HG03060 (cell line): Measurements from ENCODE around the gene MAP3K6.

Experiments
- ATAC-seq: cut with Tn5 transposase; IDR thresholded peaks from one replicate; pipeline ENCODE4 v1.9.1; 2021; ENCODE audit warnings: low read depth, moderate number of reproducible peaks; ENCODE audit not compliant: unreplicated experiment

Gene MAP3K6

GRCh38 chr1:27358038-27358927 is 8.5 kb downstream of the MAP3K6 start:
- no peak for ATAC-seq

DNA sequence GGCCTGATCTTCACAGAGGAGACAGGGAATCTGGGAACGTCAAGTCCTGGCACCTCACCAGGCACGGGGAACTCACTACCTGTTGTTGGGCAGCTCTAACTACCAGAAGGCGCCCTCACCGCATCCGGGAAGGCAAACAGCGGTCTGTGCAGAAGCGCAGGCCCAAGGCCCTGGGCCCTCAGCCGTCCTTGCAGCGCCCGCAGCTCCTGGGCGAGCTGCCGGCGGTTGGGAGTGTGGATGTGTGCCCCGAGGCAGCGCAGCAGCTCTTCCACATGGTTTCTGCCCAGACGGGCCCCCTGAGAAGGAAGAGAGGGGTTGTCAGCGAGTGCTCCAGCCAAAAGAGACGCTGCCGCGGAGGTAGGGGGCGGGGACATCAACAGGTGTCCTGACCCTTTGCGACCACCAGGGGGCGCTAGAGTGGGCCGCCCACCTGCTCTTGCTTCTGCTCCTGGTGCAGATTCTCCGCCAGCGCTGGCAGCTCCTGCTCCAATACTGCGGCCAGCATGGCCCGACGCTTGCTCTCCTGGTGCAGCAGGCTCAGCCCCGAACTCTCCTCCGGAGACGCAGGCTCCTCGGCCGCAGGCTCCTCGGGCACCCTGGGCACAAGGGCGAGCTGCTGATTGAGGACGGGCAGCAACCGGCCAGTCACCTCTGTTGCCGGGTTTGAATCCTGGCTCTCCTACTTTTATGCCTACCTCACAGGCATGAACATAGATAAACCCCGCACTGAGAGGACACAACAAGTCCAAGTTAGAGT is 9.3 kb downstream of the MAP3K6 start:
- ATAC-seq: no peak

DNA sequence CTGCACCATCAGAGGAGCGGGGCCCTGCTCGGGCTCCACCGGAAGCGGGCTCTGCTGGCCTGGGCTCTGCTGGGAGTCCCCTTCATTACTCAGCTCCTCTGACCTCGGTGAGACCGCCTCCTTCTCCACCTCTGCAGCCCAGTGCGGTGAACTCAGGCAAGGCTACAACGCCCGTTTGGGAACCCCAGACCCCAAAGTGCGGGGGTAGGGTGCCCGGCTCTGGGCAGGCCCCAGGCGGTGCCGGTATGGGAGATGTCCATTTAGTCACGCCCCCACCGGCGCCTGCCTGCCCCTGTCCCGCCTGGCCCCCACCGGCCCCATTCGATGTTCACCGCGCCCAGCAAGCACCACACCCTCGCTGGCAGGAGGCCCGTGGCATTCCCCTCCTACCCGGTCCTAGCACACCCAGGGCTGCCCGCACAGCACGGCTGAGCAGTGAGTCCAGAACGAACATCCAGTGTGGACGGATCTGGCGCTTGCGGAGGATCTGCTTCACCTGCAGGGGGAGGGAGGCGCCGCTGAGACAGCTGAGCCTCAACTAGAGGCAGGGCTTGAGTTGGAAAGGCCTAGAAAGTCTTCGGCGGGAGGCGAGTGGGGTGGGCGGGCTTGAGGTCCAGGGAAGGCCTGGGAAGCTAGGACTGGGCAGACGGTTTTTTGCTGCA is 10.0 kb downstream of the MAP3K6 start:
- no peak for ATAC-seq

DNA sequence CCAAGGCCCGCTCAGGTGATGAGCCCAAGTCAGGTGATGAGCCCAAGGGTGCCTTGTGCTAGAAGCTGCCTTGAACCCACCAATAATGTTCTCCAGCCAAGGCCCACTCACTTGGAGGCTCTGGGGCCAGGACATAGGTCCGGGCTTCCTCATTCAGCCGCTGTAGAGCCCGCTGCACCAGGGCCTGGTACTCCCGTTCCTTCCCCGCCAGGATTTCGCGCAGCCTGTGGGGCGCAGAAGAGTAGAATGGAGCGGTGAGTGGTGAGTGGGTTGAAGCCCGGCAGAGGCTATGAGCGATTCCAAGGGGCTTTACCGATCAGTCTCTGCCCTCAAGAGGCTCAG is 10.5 kb downstream of the MAP3K6 start:
- ATAC-seq: no peak

DNA sequence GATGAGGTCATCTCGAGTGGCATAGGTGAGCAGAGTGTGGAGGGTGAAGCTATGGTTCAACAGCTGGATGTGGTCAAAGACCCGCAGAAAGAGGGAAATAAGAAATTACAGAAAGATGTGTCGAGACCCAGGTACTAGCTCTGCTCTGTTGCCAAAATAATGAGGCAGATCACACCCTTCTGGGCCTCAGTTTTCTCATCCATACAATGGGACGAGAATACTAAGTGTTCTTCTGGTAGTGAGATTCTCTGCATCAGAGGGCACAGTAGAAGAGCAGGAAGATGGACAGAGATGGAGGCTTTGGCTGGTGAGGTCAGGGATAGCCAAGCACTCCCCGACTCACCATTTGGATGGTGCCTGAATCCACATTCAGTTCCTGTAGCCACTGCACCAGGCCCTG is 11.1 kb downstream of the MAP3K6 start:
- ATAC-seq: no peak

DNA sequence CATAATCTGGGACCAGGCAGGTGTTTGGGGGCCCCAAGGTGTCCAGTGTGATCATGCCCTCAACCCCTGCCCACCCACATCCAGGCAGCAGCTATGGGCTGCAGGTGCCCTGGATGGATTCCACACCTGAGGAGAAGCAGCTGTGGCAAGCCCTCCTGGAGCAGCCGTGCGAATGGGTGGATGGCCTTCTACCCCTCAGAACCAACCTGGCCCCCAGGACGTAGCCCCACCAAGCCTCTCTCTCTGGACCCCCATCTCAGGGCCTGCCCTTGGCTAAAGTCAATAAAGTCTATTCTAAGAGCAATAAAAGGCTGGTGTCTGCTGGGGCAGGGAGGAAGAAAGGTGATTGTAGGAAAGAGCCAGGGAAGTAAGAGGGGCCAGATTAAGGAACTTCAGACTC is 13.1 kb downstream of the MAP3K6 start:
- no peak for ATAC-seq

DNA sequence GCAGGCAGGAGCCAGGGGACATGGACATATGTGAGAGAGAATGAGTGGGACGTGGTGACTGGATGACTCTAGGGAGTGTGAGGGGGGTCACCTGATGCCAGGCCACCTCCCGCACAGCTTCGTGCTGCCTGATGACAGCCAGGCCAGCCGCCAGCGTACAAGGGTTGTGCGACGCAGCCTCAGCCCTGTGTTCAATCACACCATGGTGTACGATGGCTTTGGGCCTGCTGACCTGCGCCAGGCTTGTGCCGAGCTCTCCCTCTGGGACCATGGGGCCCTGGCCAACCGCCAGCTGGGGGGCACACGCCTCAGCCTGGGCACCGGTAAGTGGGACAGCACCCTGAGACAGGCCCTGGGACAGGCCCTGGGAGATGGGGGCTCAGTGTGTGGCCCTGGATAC is 13.6 kb downstream of the MAP3K6 start:
- no peak for ATAC-seq

DNA sequence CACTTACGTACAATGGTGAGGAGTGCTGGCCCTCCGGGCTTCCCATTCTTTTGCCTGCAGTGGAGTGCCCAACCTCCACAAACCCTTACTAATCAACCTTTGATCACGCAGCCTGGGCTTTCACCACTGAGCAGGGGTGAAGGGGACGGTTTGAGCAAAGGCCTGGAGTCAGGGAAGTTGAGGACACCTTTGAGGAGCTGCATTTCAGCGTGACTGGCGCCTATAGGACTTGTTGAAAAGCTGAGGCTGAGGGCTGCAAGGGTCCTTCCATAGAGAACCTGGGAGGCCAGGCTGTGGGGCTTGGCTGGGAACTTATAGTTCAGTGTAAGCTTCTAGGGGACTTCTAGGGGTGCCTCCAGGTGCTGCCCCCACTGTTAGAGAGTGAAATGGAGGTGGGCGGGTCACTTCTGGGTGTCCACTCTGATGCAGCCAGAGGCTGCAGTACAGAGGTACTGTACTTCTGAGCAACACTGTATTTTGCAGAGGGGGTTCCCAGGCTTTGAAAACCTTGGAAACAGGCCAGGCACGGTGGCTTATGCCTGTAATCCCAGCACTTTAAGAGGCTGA is 15.1 kb downstream of the MAP3K6 start:
- ATAC-seq: no peak

GRCh38 chr1:27350663-27351540 is 15.9 kb downstream of the MAP3K6 start:
- ATAC-seq: no peak

GRCh38 chr1:27349784-27350662 is 16.7 kb downstream of the MAP3K6 start:
- no peak for ATAC-seq

- ATAC-seq: no peak
Observed at GRCh38 chr1:27348861-27349783, 17.6 kb downstream of the MAP3K6 start.

- ATAC-seq: no peak
Observed at GRCh38 chr1:27346991-27347624, 19.7 kb downstream of the MAP3K6 start.

GRCh38 chr1:27346357-27346756 is 20.4 kb downstream of the MAP3K6 start:
- no peak for ATAC-seq

GRCh38 chr1:27345272-27345671 is 21.5 kb downstream of the MAP3K6 start:
- no peak for ATAC-seq

DNA sequence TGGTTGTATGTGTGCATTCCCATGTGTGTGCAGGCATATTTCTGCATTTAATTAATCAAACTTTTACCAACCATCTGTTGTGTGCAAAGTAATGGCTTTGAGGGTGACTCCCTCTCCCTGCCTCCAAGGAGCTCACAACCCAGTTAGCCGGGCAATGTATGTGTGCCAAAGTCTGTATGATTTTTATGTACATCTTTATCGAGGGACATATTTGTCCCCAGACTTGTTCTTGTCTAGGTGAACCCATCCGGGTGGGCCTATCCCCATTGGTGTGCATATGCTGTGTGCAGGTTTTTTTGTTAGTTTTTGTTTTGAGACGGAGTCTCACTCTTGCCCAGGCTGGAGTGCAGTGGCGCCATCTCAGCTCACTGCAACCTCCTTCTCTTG is 23.1 kb downstream of the MAP3K6 start:
- ATAC-seq: no peak

- no peak for ATAC-seq
Observed at GRCh38 chr1:27342778-27343638, 23.8 kb downstream of the MAP3K6 start.

DNA sequence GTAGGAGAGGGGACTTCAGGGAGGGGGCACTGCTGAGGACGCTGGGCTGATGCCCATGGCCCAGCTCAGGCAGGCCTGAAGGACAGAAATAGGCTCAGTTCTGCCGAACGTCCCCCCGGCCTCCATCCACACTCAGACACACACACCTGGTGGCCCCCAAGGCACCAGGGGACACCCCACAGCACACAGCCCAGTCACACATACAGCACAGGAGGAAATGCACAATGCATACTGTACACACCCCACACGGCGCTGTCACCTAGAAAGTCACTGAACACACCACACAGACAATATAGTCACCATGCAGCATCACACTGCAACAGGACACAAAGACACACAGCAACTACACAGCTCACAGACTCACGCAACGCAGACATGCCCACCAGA is 24.4 kb downstream of the MAP3K6 start:
- no peak for ATAC-seq
